Activated naive CD8-positive, alpha-beta T cell treated with anti-CD3 and anti-CD28 coated beads, Interleukin-2, amount 50 U/mL, for 24 hours (primary cell): Measurements from ENCODE around the gene CDH4.

Experiments used
- ATAC-seq: fragments of 150-1000 bp; cut with Tn5 transposase; one replicate; pipeline ENCODE4 v1.10.0; 2021
- DNase-seq: peaks from one replicate; pipeline ENCODE4 v3.0.0; 2021
- H3K27ac Mint-ChIP-seq: one replicate; pipeline ENCODE4 v1.8.0; 2021; ENCODE audit warnings: mild to moderate bottlenecking, mixed read lengths
- H3K27me3 Mint-ChIP-seq: one replicate; pipeline ENCODE4 v1.8.0; 2021; ENCODE audit warnings: mixed read lengths
- H3K36me3 Mint-ChIP-seq: one replicate; pipeline ENCODE4 v1.8.0; 2021; ENCODE audit warnings: low read depth, mixed read lengths
- H3K4me1 Mint-ChIP-seq: one replicate; pipeline ENCODE4 v1.8.0; 2021; ENCODE audit warnings: mixed read lengths
- H3K4me3 Mint-ChIP-seq: one replicate; pipeline ENCODE4 v1.8.0; 2021; ENCODE audit warnings: mild to moderate bottlenecking, moderate library complexity, mixed read lengths
- H3K9me3 Mint-ChIP-seq: one replicate; pipeline ENCODE4 v1.8.0; 2021; ENCODE audit warnings: mixed read lengths

CDH4 gene

GRCh38 chr20:61731363-61732181, 479.5 kb downstream of the CDH4 start:
- ATAC-seq (no peak), DNase-seq (no peak)
- H3K27me3 Mint-ChIP-seq: peaks cover 2% of the 10 kb centered on the region
- H3K4me1 Mint-ChIP-seq: no peaks in the 10 kb centered on the region
- no peak overlapping the region for H3K27ac Mint-ChIP-seq
- no peaks in the 10 kb centered on the region for H3K36me3 Mint-ChIP-seq
- no peaks in the 10 kb centered on the region for H3K9me3 Mint-ChIP-seq
- no peak overlapping the region for H3K4me3 Mint-ChIP-seq

GRCh38 chr20:61732511-61733210, 480.6 kb downstream of the CDH4 start:
- Mint-ChIP-seq H3K9me3 (no peaks in the 10 kb centered on the region), H3K4me3 (no peak overlapping the region), H3K36me3 (no peaks in the 10 kb centered on the region), H3K4me1 (no peaks in the 10 kb centered on the region), H3K27me3 (peaks cover 2% of the 10 kb centered on the region), H3K27ac (no peak overlapping the region)
- ATAC-seq (peak; percentile 9), DNase-seq (no peak)

- ATAC-seq (no peak), DNase-seq (no peak)
- Mint-ChIP-seq H3K9me3 (no peaks in the 10 kb centered on the region), H3K4me3 (no peak overlapping the region), H3K27ac (no peak overlapping the region), H3K36me3 (no peaks in the 10 kb centered on the region), H3K27me3 (peaks cover 2% of the 10 kb centered on the region), H3K4me1 (no peaks in the 10 kb centered on the region)
These were observed 481.2 kb downstream of the CDH4 start for GRCh38 chr20:61733216-61733615.

GRCh38 chr20:61733891-61734732, 482.1 kb downstream of the CDH4 start:
- ATAC-seq (no peak), DNase-seq (no peak)
- H3K9me3 Mint-ChIP-seq: no peaks in the 10 kb centered on the region
- H3K4me1 Mint-ChIP-seq: no peaks in the 10 kb centered on the region
- H3K27me3 Mint-ChIP-seq: peaks cover 2% of the 10 kb centered on the region
- no peak overlapping the region for H3K27ac Mint-ChIP-seq
- no peaks in the 10 kb centered on the region for H3K36me3 Mint-ChIP-seq
- no peak overlapping the region for H3K4me3 Mint-ChIP-seq

GRCh38 chr20:61734733-61735502, 482.9 kb downstream of the CDH4 start:
- H3K27ac Mint-ChIP-seq: no peak overlapping the region
- H3K36me3 Mint-ChIP-seq: no peaks in the 10 kb centered on the region
- H3K4me3 Mint-ChIP-seq: no peak overlapping the region
- ATAC-seq (no peak), DNase-seq (no peak)
- peaks cover 2% of the 10 kb centered on the region for H3K27me3 Mint-ChIP-seq
- no peaks in the 10 kb centered on the region for H3K9me3 Mint-ChIP-seq
- H3K4me1 Mint-ChIP-seq: no peaks in the 10 kb centered on the region

GRCh38 chr20:61735503-61735785, 483.4 kb downstream of the CDH4 start:
- no peak overlapping the region for H3K27ac Mint-ChIP-seq
- no peaks in the 10 kb centered on the region for H3K4me1 Mint-ChIP-seq
- DNase-seq (no peak), ATAC-seq (no peak)
- no peak overlapping the region for H3K4me3 Mint-ChIP-seq
- H3K27me3 Mint-ChIP-seq: peaks cover 2% of the 10 kb centered on the region
- no peaks in the 10 kb centered on the region for H3K9me3 Mint-ChIP-seq
- no peaks in the 10 kb centered on the region for H3K36me3 Mint-ChIP-seq

- Mint-ChIP-seq H3K4me3 (no peak overlapping the region), H3K27ac (no peak overlapping the region), H3K4me1 (no peaks in the 10 kb centered on the region), H3K27me3 (peaks cover 2% of the 10 kb centered on the region), H3K9me3 (no peaks in the 10 kb centered on the region), H3K36me3 (no peaks in the 10 kb centered on the region)
- no peak for DNase-seq
- no peak for ATAC-seq
These were observed 484.1 kb downstream of the CDH4 start for GRCh38 chr20:61736001-61736635.

GRCh38 chr20:61736751-61737310, 484.8 kb downstream of the CDH4 start:
- no peak overlapping the region for H3K27ac Mint-ChIP-seq
- H3K4me1 Mint-ChIP-seq: no peaks in the 10 kb centered on the region
- DNase-seq (no peak), ATAC-seq (no peak)
- H3K4me3 Mint-ChIP-seq: no peak overlapping the region
- peaks cover 2% of the 10 kb centered on the region for H3K27me3 Mint-ChIP-seq
- no peaks in the 10 kb centered on the region for H3K9me3 Mint-ChIP-seq
- H3K36me3 Mint-ChIP-seq: no peaks in the 10 kb centered on the region

GRCh38 chr20:61737346-61737745, 485.3 kb downstream of the CDH4 start:
- no peak for ATAC-seq

GRCh38 chr20:61737812-61738443, 485.9 kb downstream of the CDH4 start:
- Mint-ChIP-seq H3K27ac (no peak overlapping the region), H3K36me3 (no peaks in the 10 kb centered on the region), H3K4me3 (no peak overlapping the region), H3K9me3 (no peaks in the 10 kb centered on the region), H3K4me1 (no peaks in the 10 kb centered on the region), H3K27me3 (peaks cover 2% of the 10 kb centered on the region)
- ATAC-seq (no peak), DNase-seq (no peak)

More at GRCh38 chr20:61737346-61737745, 485.3 kb downstream of the CDH4 start:
- Mint-ChIP-seq H3K9me3 (no peaks in the 10 kb centered on the region), H3K27ac (no peak overlapping the region), H3K4me1 (no peaks in the 10 kb centered on the region), H3K4me3 (no peak overlapping the region), H3K27me3 (peaks cover 2% of the 10 kb centered on the region), H3K36me3 (no peaks in the 10 kb centered on the region)
- DNase-seq: no peak

- DNase-seq (no peak), ATAC-seq (no peak)
- H3K9me3 Mint-ChIP-seq: no peaks in the 10 kb centered on the region
These were observed 486.6 kb downstream of the CDH4 start for GRCh38 chr20:61738601-61739069.

GRCh38 chr20:61739086-61739831, 487.2 kb downstream of the CDH4 start:
- H3K27ac Mint-ChIP-seq: no peak overlapping the region
- H3K9me3 Mint-ChIP-seq: no peaks in the 10 kb centered on the region
- H3K27me3 Mint-ChIP-seq: peaks cover 2% of the 10 kb centered on the region
- DNase-seq: no peak
- no peak overlapping the region for H3K4me3 Mint-ChIP-seq
- no peak for ATAC-seq
- no peaks in the 10 kb centered on the region for H3K4me1 Mint-ChIP-seq
- no peaks in the 10 kb centered on the region for H3K36me3 Mint-ChIP-seq

More at GRCh38 chr20:61738601-61739069, 486.6 kb downstream of the CDH4 start:
- Mint-ChIP-seq H3K27ac (no peak overlapping the region), H3K4me1 (no peaks in the 10 kb centered on the region), H3K36me3 (no peaks in the 10 kb centered on the region), H3K27me3 (peaks cover 2% of the 10 kb centered on the region), H3K4me3 (no peak overlapping the region)

- Mint-ChIP-seq H3K36me3 (no peaks in the 10 kb centered on the region), H3K27me3 (peaks cover 2% of the 10 kb centered on the region), H3K27ac (no peak overlapping the region), H3K9me3 (no peaks in the 10 kb centered on the region), H3K4me1 (no peaks in the 10 kb centered on the region), H3K4me3 (no peak overlapping the region)
- DNase-seq (no peak), ATAC-seq (no peak)
These were observed 487.7 kb downstream of the CDH4 start for GRCh38 chr20:61739832-61740118.
